Gastrocnemius medialis (tissue), 4 donors: ENCODE results near the gene SIPA1L2.

Source experiments
- CTCF ChIP-seq, 5 experiments: fragments of 450-650 bp in 3 of 5; fragments of 200-600 bp in 2 of 5; sonication (generic) in 2 of 5; IDR thresholded peaks in 4 of 5; conservative IDR thresholded peaks in 1 of 5; 1 replicate in 4 of 5; 2 replicates in 1 of 5; pipeline ENCODE4 v1.5.1; 2016 to 2019; ENCODE audit warnings: antibody characterized with exemption in 5 of 5, mild to moderate bottlenecking in 3 of 5, moderate library complexity in 3 of 5
- POLR2A ChIP-seq, 2 donors: fragments of 450-650 bp; IDR thresholded peaks; one replicate each; pipeline ENCODE4 v1.6.1; 2017; ENCODE audit warnings: antibody characterized with exemption in 2 of 2, mild to moderate bottlenecking in 2 of 2, moderate library complexity in 2 of 2

GRCh38 chr1:232667094-232667777 lies 37.3 kb upstream of the SIPA1L2 start:
- no peak for TF ChIP-seq CTCF (IDR thresholded peaks at IDR 0.05 in 4 of 5, conservative IDR thresholded peaks at IDR 0.05 in 1 of 5)
- TF ChIP-seq POLR2A (IDR thresholded peaks at IDR 0.05): no peak
